HL-60/S4 (cell line): Measurements from ENCODE around the gene CTCF.
"Not testable (repeated sequence)": the region's sequence is repeated elsewhere in the genome, so short reads cannot be mapped to it uniquely, and the experiment has no call there.

ENCODE experiments used
- in situ Hi-C: fragments of 300-500 bp; cut with MboI; formaldehyde crosslinking; loops from 2 replicates; pipeline ENCODE4 v1.14.3; 2022; ENCODE audit warnings: low sequenced_read_pairs

CTCF gene

DNA sequence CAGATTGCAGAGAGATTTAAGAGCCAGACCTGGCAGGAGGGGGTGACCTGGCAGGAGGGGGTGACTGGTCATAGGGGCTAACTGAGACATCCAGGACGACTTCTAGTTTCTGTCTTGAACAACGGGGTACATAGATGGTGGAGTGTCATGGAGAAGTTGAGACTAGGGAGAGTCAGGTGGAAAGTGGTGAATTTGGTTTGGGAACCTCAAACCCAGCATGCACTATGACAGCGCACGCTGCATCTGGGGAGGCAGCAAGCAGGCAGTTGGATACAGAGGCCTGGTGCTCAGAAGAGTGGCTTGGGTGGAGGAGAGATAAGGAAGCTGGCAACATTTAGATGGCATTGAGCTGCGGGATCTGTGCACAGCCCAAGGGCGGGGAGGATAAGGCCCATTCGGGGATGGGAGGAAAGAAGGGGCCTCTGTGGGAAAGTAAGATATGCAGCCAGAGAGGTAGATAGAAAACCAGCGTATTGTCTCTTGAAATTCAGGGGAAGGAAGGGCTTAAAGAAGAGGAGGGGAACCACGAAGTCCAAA lies 29.2 kb upstream of the CTCF start:
- in situ Hi-C loops = no loop called here

- in situ Hi-C loops = not testable (repeated sequence)
Observed at GRCh38 chr16:67533987-67534386, 28.3 kb upstream of the CTCF start.

DNA sequence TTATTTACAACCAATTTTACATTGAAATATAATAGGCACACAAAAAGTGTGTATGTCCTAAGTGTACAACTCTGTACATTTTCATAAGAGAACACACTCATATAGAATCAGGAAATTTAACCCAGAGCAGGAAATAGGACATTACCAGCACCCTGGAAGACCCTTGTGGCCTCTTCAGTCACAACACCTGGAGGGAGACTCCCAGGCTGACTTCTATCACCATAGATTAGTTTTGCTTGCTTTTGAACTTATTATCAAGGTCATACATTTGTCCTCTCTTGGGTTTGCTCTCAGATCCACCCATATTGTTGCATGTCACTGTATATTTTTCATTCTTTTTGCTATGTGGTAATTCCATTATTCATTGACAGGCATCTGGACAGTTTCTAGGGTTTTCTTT lies 27.9 kb upstream of the CTCF start:
- in situ Hi-C loops = no loop called here

- in situ Hi-C loops = no loop called here
Observed at GRCh38 chr16:67535201-67535600, 27.1 kb upstream of the CTCF start.

- in situ Hi-C loops = no loop called here
Observed at GRCh38 chr16:67537270-67537635, 25.1 kb upstream of the CTCF start.

- in situ Hi-C loops = no loop called here
Observed at GRCh38 chr16:67537636-67538591, 24.4 kb upstream of the CTCF start.

GRCh38 chr16:67538666-67539101 lies 23.6 kb upstream of the CTCF start:
- in situ Hi-C loops = no loop called here

GRCh38 chr16:67539271-67539670 lies 23.1 kb upstream of the CTCF start:
- in situ Hi-C loops = no loop called here

DNA sequence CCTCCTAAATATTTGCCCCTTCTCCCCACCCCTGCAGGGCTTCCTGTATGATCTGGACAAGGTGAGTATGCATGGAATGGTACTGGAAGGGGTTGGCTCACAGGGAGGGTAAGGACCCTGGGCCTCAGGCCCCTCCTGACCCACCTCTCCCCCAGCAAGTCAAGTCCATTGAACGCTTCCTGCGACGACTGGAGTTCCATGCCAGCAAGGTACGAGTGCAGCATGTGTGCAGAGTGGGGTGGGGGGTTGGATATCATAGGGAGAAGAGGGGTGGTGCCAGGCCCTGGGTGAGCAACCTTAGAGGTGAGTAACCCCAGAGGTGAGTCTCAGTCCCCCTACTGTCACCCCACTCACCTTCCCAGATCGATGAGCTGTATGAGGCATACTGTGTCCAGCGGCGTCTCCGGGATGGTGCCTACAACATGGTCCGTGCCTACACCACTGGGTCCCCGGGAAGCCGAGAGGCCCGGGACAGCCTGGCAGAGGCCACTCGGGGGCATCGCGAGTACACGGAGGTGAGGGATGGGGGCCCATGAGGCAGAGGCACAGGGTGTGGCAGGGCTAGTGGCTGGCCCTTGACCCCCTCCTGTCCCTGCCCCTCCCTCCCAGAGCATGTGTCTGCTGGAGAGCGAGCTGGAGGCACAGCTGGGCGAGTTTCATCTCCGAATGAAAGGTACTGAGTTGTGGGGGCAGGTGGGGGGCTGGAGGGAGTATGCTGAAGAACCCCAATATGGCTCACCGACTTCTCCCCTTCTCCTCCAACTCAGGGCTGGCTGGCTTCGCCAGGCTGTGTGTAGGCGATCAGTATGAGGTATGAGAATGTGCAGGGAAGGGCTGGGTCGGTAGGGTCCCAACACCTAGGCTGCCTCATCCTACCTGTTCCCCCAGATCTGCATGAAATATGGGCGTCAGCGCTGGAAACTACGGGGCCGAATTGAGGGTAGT lies 22.4 kb upstream of the CTCF start:
- in situ Hi-C loops = no loop called here

- in situ Hi-C loops = no loop called here
Observed at GRCh38 chr16:67540756-67541155, 21.6 kb upstream of the CTCF start.

DNA sequence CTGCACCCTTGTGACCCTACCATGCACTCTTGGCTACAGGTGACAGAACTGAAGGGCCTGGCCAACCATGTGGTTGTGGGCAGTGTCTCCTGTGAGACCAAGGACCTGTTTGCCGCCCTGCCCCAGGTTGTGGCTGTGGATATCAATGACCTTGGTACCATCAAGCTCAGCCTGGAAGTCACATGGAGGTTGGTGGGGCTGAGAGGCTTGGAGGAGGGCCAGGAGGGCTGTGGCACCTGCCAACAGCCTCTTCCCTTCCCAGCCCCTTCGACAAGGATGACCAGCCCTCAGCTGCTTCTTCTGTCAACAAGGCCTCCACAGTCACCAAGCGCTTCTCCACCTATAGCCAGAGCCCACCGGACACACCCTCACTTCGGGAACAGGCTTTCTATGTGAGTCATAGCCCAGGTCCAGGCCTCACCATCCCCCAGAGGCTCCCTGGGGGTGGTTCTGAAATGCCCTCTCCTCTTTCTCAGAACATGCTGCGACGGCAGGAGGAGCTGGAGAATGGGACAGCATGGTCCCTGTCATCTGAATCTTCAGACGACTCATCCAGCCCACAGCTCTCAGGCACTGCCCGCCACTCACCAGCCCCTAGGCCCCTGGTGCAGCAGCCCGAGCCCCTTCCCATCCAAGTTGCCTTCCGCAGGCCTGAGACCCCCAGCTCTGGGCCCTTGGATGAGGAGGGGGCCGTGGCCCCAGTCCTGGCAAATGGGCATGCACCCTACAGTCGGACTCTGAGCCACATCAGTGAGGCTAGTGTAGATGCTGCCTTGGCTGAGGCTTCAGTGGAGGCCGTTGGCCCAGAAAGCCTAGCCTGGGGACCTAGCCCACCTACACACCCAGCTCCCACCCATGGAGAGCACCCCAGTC lies 20.7 kb upstream of the CTCF start:
- in situ Hi-C loops = no loop called here

DNA sequence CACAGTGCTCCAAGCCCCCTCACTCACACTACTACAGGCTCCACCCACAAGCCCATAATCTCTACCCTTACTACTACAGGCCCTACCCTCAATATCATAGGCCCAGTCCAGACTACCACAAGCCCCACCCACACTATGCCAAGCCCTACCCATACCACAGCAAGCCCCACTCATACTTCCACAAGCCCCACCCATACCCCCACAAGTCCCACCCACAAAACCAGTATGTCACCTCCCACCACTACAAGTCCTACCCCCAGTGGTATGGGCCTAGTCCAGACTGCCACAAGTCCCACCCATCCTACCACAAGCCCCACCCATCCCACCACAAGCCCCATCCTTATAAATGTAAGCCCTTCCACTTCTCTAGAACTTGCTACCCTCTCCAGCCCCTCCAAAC lies 19.9 kb upstream of the CTCF start:
- in situ Hi-C loops = no loop called here

DNA sequence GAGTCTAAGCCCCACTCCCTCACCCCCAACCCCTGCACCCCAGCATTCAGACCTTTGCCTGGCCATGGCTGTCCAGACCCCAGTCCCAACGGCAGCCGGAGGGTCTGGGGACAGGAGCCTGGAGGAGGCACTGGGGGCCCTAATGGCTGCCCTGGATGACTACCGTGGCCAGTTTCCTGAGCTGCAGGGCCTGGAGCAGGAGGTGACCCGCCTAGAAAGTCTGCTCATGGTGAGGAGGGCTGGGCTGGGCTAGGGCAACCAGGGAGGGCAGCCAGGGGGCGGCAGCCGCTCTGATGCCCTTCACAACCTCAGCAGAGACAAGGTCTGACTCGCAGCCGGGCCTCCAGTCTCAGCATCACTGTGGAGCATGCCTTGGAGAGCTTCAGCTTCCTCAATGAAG lies 19.3 kb upstream of the CTCF start:
- in situ Hi-C loops = no loop called here

DNA sequence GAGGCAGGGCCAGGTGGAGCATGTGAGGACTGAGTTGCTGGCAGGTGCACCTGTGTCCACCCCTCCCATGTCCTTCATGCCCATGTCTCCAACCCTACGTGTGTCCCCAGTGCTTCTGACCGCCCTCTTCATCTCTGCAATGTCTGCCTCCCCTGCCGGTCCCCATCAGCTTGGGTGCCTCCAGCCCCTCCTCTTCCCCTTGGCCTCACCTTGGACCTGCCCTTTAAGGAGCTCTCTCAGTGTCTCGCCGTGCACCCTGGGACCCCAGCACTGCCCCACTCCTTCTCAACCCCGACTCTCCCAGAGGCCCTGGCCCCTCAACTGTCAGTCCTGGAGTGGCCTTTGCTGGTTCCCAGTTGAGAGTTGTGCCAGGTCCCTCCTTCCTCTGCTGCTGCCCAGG lies 18.7 kb upstream of the CTCF start:
- in situ Hi-C loops = no loop called here

DNA sequence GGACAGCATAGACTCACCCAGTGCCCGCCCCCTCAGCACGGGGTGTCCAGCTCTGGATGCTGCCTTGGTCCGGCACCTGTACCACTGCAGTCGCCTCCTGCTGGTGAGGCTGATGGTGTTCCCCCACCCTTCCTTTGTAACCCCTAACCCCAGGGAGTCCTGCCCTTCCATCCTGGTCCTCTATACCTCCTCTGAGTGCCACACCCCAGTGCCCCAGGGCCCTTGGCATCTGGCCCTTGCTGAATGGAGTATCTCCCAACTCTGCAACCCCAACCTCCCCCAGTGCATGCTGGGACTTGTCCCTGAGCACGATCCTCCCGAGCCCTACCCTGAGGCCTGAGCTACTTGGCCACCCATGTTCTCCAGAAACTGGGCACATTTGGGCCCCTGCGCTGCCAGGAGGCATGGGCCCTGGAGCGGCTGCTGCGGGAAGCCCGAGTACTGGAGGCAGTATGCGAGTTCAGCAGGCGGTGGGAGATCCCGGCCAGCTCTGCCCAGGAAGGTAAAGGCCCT lies 17.9 kb upstream of the CTCF start:
- in situ Hi-C loops = no loop called here

DNA sequence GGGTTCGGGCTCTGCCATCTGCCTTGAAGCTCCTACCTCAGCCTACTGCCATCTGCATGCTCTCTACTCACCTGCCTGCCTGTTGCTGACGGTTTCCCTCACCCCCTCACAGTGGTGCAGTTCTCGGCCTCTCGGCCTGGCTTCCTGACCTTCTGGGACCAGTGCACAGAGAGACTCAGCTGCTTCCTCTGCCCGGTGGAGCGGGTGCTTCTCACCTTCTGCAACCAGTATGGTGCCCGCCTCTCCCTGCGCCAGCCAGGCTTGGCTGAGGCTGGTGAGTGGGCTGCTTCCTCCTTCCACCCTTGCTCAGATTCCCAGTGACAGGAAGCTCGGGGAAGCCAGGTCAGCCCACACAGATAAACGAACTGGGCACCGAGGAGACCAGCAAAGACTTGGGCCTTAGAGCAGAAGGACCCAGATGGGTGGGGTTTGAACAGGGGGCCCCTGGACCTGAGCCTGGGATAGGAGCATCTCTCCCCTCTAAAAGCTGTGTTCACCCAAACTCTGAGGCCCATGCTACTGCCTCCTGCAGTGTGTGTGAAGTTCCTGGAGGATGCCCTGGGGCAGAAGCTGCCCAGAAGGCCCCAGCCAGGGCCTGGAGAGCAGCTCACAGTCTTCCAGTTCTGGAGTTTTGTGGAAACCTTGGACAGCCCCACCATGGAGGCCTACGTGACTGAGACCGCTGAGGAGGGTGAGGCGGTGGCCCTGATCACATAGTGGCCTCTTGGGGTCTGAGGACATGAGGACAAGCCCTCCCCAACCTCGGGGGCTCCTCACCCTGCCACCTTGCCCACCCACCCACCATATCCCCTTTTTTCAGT lies 17.3 kb upstream of the CTCF start:
- in situ Hi-C loops = loop anchor here (5.0 kb wide), 1 partner anchor 97 kb away; no protein-coding TSS in a partner anchor

DNA sequence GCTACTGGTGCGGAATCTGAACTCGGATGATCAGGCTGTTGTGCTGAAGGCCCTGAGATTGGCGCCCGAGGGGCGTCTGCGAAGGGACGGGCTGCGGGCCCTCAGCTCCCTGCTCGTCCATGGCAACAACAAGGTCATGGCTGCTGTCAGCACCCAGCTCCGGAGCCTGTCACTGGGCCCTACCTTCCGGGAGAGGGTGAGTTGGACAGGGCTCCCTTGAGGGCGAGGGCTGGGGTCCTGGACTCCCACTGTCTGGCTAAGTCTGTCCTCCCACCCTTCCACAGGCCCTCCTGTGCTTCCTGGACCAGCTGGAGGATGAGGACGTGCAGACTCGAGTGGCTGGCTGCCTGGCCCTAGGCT lies 16.7 kb upstream of the CTCF start:
- in situ Hi-C loops = loop anchor here (5.0 kb wide), 1 partner anchor 97 kb away; no protein-coding TSS in a partner anchor

DNA sequence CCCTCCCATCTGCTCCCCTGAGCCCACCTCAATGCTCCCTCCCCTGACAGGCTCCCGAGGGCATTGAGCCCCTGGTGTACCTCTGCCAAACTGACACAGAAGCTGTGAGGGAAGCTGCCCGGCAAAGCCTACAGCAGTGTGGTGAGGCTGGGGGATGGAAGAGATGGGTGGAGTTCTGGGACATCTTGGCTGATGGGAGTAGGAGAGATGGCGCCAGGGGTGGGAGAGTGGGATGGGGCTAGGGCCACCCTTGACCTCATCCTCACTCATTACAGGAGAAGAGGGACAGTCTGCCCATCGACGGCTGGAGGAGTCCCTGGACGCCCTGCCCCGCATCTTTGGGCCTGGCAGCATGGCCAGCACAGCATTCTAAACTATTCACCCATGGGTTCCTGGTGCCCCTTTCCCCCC lies 16.2 kb upstream of the CTCF start:
- in situ Hi-C loops = loop anchor here (5.0 kb wide), 1 partner anchor 96 kb away; no protein-coding TSS in a partner anchor

- in situ Hi-C loops = loop anchor here (5.0 kb wide), 1 partner anchor 95 kb away; no protein-coding TSS in a partner anchor
Observed at GRCh38 chr16:67546761-67547422, 15.4 kb upstream of the CTCF start.
